Measurements from ENCODE around the gene EPAS1. TPM values are rescaled to one million over a fixed set of nuclear protein-coding genes. Genes with fewer than 3 reads are reported as not detected.
A peak's percentile ranks its signal among the peaks of the same experiment; 100 is the strongest.

EPAS1 gene
- total and polyA plus RNA-seq, 2 of the 13 experiments (the other 11 are each of a cell fraction or from before 2014, with no cell fraction given) = 47.1 to 182 TPM

DNA sequence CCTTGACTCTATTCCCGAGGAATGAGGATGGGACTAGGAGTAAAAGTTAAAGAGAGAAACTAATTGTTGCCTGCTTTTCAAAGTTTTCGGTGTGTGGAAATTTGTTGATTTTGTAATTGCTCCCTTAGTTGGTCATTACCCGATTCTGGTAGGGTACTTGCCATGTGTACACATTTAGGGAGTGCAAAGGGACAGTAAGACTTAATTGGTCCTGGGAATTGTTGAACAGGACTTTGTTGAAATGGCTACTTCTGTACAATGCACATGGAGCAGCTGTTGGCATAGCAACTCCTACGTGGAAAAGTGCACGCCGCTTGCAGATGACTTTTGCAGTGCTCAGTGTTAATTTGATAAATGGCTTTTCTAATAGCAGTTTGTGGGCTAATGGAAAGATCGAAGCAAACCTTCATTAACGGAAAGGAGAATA is 22.9 kb downstream of the EPAS1 start (continued):
- TF ChIP-seq, protein P1, sequence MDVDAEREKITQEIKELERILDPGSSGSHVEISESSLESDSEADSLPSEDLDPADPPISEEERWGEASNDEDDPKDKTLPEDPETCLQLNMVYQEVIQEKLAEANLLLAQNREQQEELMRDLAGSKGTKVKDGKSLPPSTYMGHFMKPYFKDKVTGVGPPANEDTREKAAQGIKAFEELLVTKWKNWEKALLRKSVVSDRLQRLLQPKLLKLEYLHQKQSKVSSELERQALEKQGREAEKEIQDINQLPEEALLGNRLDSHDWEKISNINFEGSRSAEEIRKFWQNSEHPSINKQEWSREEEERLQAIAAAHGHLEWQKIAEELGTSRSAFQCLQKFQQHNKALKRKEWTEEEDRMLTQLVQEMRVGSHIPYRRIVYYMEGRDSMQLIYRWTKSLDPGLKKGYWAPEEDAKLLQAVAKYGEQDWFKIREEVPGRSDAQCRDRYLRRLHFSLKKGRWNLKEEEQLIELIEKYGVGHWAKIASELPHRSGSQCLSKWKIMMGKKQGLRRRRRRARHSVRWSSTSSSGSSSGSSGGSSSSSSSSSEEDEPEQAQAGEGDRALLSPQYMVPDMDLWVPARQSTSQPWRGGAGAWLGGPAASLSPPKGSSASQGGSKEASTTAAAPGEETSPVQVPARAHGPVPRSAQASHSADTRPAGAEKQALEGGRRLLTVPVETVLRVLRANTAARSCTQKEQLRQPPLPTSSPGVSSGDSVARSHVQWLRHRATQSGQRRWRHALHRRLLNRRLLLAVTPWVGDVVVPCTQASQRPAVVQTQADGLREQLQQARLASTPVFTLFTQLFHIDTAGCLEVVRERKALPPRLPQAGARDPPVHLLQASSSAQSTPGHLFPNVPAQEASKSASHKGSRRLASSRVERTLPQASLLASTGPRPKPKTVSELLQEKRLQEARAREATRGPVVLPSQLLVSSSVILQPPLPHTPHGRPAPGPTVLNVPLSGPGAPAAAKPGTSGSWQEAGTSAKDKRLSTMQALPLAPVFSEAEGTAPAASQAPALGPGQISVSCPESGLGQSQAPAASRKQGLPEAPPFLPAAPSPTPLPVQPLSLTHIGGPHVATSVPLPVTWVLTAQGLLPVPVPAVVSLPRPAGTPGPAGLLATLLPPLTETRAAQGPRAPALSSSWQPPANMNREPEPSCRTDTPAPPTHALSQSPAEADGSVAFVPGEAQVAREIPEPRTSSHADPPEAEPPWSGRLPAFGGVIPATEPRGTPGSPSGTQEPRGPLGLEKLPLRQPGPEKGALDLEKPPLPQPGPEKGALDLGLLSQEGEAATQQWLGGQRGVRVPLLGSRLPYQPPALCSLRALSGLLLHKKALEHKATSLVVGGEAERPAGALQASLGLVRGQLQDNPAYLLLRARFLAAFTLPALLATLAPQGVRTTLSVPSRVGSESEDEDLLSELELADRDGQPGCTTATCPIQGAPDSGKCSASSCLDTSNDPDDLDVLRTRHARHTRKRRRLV (CRISPR knock-in tag; IDR thresholded peaks at IDR 0.05) = no peak
- TF ChIP-seq ZFP91 (CRISPR knock-in tag; IDR thresholded peaks at IDR 0.05; ENCODE audit: borderline replicate concordance) (no peak), EZH2 (conservative IDR thresholded peaks at IDR 0.05; ENCODE audit: low read depth, low read length) (no peak), MATR3 (CRISPR knock-in tag; IDR thresholded peaks at IDR 0.05) (no peak), CREB1 (IDR thresholded peaks at IDR 0.05) (no peak), CREB1 (CRISPR knock-in tag; IDR thresholded peaks at IDR 0.05) (peak; percentile 57; the same call in 1 of the 2 replicates), ZNF496 (CRISPR knock-in tag; IDR thresholded peaks at IDR 0.05; ENCODE audit: insufficient replicate concordance) (no peak), FOXC1 (CRISPR knock-in tag; IDR thresholded peaks at IDR 0.05; ENCODE audit: borderline replicate concordance) (no peak), ZNF383 (CRISPR knock-in tag; IDR thresholded peaks at IDR 0.05; ENCODE audit: borderline replicate concordance) (no peak), BCL6 (CRISPR knock-in tag; IDR thresholded peaks at IDR 0.05) (peak; percentile 32; the same call in 1 of the 2 replicates), SAP130 (CRISPR knock-in tag; IDR thresholded peaks at IDR 0.05; ENCODE audit: low read depth) (peak; percentile 37; the same call in 1 of the 2 replicates)
- TF ChIP-seq, protein P2, sequence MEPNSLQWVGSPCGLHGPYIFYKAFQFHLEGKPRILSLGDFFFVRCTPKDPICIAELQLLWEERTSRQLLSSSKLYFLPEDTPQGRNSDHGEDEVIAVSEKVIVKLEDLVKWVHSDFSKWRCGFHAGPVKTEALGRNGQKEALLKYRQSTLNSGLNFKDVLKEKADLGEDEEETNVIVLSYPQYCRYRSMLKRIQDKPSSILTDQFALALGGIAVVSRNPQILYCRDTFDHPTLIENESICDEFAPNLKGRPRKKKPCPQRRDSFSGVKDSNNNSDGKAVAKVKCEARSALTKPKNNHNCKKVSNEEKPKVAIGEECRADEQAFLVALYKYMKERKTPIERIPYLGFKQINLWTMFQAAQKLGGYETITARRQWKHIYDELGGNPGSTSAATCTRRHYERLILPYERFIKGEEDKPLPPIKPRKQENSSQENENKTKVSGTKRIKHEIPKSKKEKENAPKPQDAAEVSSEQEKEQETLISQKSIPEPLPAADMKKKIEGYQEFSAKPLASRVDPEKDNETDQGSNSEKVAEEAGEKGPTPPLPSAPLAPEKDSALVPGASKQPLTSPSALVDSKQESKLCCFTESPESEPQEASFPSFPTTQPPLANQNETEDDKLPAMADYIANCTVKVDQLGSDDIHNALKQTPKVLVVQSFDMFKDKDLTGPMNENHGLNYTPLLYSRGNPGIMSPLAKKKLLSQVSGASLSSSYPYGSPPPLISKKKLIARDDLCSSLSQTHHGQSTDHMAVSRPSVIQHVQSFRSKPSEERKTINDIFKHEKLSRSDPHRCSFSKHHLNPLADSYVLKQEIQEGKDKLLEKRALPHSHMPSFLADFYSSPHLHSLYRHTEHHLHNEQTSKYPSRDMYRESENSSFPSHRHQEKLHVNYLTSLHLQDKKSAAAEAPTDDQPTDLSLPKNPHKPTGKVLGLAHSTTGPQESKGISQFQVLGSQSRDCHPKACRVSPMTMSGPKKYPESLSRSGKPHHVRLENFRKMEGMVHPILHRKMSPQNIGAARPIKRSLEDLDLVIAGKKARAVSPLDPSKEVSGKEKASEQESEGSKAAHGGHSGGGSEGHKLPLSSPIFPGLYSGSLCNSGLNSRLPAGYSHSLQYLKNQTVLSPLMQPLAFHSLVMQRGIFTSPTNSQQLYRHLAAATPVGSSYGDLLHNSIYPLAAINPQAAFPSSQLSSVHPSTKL (CRISPR knock-in tag; IDR thresholded peaks at IDR 0.05) = peak; percentile 19; the same call in 1 of the 2 replicates
- TF ChIP-seq, protein P3, sequence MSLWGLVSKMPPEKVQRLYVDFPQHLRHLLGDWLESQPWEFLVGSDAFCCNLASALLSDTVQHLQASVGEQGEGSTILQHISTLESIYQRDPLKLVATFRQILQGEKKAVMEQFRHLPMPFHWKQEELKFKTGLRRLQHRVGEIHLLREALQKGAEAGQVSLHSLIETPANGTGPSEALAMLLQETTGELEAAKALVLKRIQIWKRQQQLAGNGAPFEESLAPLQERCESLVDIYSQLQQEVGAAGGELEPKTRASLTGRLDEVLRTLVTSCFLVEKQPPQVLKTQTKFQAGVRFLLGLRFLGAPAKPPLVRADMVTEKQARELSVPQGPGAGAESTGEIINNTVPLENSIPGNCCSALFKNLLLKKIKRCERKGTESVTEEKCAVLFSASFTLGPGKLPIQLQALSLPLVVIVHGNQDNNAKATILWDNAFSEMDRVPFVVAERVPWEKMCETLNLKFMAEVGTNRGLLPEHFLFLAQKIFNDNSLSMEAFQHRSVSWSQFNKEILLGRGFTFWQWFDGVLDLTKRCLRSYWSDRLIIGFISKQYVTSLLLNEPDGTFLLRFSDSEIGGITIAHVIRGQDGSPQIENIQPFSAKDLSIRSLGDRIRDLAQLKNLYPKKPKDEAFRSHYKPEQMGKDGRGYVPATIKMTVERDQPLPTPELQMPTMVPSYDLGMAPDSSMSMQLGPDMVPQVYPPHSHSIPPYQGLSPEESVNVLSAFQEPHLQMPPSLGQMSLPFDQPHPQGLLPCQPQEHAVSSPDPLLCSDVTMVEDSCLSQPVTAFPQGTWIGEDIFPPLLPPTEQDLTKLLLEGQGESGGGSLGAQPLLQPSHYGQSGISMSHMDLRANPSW (CRISPR knock-in tag; IDR thresholded peaks at IDR 0.05; ENCODE audit: borderline replicate concordance) = no peak
- TF ChIP-seq, protein P4, sequence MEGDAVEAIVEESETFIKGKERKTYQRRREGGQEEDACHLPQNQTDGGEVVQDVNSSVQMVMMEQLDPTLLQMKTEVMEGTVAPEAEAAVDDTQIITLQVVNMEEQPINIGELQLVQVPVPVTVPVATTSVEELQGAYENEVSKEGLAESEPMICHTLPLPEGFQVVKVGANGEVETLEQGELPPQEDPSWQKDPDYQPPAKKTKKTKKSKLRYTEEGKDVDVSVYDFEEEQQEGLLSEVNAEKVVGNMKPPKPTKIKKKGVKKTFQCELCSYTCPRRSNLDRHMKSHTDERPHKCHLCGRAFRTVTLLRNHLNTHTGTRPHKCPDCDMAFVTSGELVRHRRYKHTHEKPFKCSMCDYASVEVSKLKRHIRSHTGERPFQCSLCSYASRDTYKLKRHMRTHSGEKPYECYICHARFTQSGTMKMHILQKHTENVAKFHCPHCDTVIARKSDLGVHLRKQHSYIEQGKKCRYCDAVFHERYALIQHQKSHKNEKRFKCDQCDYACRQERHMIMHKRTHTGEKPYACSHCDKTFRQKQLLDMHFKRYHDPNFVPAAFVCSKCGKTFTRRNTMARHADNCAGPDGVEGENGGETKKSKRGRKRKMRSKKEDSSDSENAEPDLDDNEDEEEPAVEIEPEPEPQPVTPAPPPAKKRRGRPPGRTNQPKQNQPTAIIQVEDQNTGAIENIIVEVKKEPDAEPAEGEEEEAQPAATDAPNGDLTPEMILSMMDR (CRISPR knock-in tag; IDR thresholded peaks at IDR 0.05) = no peak
